Left cardiac atrium (tissue), 4 donors: Measurements from ENCODE around the gene TWF2. TPM values are rescaled to one million over a fixed set of nuclear protein-coding genes. Genes with fewer than 3 reads are reported as not detected.

ENCODE experiments used
- ATAC-seq, 2 donors: fragments of 200-7000 bp; cut with Tn5 transposase; one replicate each; pipeline ENCODE4 v1.9.1; 2020; ENCODE audit warnings: mild to moderate bottlenecking in 2 of 2, moderate library complexity in 2 of 2
- DNase-seq: peaks from one replicate; pipeline ENCODE4 v3.0.0-alpha.2; 2020
- intact Hi-C, 2 donors: fragments of 100-400 bp; cut with DNase I; formaldehyde crosslinking; loops; one replicate each; pipeline versions ENCODE4 v1.14.1 to v1.15.1; 2022 to 2023
- total RNA-seq, 2 donors: library from RNA; stranded (reverse); fragmentation: NEBNext Ultra II Directional; extraction: Animal tissue kit (Norgen Biotek cat#: 25700); gene quantifications; one replicate each; pipeline ENCODE4 v1.2.1, GENCODE V29; 2021
- donor health status: DM: no; HTN: yes; CAD: no.
- donor health status: DM: no; HTN: yes; CAD: no; lungs with severe emphysema.
- donor health status: DM: yes; HTN: yes; CAD: no.
- donor health status: Dilated cardiomyopathy.

The TWF2 gene
- total RNA-seq, 2 donors from 2014 or later, result 45.9 to 51.7 TPM

DNA sequence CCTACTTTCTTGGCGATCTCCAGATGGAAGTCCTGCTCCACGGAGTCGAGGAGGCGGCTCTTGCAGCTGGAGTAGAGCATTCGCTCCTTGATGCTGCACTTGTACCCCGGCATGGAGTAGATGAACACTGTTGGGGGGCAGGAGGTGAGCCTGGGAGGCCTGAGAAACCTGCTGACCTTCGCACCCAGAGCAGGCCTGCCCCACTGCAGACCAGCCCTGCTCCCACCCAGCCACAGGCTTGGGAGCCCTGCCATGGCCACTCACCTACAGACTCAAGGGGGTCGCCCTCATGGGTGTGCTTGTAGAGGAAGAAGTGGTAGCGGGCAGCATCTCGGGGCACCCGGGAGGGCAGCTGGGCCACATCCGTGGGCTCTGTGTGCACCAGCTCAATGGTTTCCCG lies 9.3 kb downstream of the TWF2 start:
- DNase-seq, result no peak
- intact Hi-C loops, result loop anchor here in 1 of 2 donors (2.0 kb wide), 1 partner anchor 109 kb away; no protein-coding TSS in a partner anchor
- no peak for ATAC-seq

GRCh38 chr3:52228751-52229291 lies 10.1 kb downstream of the TWF2 start:
- DNase-seq (no peak), ATAC-seq (no peak)
- intact Hi-C loops, result no loop called here

GRCh38 chr3:52228266-52228665 lies 10.7 kb downstream of the TWF2 start:
- DNase-seq (no peak), ATAC-seq (no peak)
- intact Hi-C loops, result no loop called here

DNA sequence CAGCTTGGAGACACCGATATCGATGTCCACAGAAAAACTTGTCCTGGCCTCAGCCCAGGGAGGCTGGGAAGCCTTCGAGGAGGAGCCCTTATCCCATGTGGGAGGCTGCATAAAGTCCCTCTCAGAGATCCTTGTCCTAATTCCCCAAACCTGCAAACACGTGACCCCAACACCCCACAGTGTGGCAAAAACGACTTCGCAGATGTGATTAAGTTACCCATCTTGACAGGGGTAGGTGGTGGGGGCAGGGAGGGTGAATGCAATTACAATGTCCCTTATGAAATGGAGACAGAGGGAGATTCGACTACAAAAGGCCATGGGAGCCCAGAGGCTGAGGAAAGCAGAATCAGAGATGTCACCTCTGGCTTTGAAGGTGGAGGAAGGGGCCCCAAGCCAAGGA lies 11.2 kb downstream of the TWF2 start:
- ATAC-seq (no peak), DNase-seq (no peak)
- intact Hi-C loops, result no loop called here

GRCh38 chr3:52227117-52227516 lies 11.8 kb downstream of the TWF2 start:
- DNase-seq (no peak), ATAC-seq (no peak)
- intact Hi-C loops, result no loop called here

DNA sequence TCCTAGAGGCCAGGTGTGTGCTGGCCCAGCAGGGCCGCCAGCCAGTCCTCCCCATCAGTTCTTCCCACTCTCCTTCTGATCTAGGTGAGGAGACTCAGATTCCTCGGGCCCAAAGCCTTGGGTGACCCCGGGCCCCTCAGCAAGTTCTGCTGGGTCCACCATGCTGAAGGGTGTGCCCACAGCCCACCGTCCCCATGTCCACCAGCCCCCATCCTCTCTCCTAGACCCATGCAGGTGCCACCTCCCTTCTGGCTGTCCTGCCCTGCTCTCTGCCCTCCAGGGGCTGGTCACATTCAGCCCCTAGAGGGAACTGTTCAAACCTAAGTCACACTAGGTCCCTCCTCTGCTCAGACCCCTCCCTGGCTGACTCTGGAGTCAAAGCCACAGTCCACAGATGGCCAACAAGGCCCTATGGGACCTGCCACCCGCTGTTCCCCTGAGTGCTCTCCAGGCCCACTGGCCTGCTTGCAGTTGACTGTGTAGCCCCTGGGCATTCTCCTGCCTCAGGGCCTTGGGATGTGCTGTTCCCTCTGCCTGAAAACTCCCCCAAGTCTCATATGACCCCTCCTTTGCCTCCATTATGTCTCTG lies 12.6 kb downstream of the TWF2 start:
- intact Hi-C loops, result no loop called here
- ATAC-seq, result no peak

GRCh38 chr3:52225452-52226228 lies 13.3 kb downstream of the TWF2 start, which contains the start of gene TLR9:
TSS of gene TLR9 (minus strand) at chr3:52225645. CDS start at chr3:52225529, 116 bp downstream.
- intact Hi-C loops, result no loop called here
- DNase-seq, result no peak
- ATAC-seq, result no peak

More for the DNA sequence above, 12.6 kb downstream of the TWF2 start:
- no peak for DNase-seq

GRCh38 chr3:52223449-52224408 lies 15.2 kb downstream of the TWF2 start:
- DNase-seq, result no peak
- intact Hi-C loops, result loop anchor here (5.0 kb wide), 2 partner anchors 119 to 124 kb away; no protein-coding TSS in a partner anchor
- no peak for ATAC-seq

DNA sequence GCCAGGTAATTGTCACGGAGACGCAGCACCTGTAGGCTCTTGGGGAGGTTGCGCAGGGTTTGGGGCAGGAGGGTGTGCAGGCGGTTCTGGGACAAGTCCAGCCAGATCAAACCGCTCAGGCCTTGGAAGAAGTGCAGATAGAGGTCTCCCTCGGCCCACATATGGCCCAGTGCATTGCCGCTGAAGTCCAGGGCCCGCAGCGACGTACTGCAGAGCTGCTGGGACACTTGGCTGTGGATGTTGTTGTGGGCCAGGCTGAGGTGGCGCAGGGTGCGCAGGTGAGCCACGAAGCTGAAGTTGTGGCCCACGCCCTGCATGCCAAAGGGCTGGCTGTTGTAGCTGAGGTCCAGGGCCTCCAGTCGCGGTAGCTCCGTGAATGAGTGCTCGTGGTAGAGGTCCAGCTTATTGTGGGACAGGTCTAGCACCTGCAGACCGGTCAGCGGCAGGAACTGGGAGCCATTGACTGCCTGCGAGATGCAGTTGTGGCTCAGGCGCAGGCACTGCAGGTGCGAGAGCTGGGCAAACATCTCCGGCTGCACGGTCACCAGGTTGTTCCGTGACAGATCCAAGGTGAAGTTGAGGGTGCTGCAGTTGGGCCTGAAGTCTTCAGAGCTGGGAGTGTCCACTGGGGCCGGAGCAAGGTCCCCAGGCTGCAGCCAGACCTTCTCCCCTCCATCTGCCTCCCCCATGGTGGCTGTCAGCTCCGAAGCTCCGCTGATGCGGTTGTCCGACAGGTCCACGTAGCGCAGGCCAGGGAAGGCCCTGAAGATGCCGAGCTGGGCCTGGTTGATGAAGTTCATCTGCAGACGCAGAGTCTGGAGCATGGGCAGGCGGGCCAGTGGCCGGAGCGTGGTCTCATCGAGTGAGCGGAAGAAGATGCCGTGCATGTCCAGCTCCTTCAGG lies 16.4 kb downstream of the TWF2 start:
- ATAC-seq, result no peak
- intact Hi-C loops, result loop anchor here (5.0 kb wide), 2 partner anchors 120 to 125 kb away; no protein-coding TSS in a partner anchor
- no peak for DNase-seq

GRCh38 chr3:52221563-52222318 lies 17.2 kb downstream of the TWF2 start:
- DNase-seq, result peak; percentile 59

DNA sequence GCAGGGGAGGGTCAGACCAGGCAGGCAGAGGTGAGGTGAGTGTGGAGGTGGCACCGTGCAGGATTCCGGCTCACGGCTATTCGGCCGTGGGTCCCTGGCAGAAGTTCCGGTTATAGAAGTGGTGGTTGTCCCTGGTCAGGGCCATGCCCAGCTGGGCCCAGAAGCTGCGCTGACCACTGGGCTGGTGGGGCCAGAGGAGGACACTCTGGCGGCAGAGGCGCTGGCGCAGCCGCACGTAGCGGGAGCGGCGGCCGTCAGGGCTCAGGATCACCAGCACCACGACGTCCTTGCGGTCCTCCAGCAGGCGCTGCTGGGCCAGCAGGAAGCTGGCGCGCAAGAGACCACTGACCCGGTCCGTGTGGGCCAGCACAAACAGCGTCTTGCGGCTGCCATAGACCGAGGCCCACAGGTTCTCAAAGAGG lies 17.8 kb downstream of the TWF2 start:
- DNase-seq (no peak), ATAC-seq (no peak)
- intact Hi-C loops, result loop anchor here (5.0 kb wide), 2 partner anchors 121 to 126 kb away; no protein-coding TSS in a partner anchor

More at GRCh38 chr3:52221563-52222318, 17.2 kb downstream of the TWF2 start:
- intact Hi-C loops, result loop anchor here (5.0 kb wide), 2 partner anchors 121 to 126 kb away; no protein-coding TSS in a partner anchor
- no peak for ATAC-seq

DNA sequence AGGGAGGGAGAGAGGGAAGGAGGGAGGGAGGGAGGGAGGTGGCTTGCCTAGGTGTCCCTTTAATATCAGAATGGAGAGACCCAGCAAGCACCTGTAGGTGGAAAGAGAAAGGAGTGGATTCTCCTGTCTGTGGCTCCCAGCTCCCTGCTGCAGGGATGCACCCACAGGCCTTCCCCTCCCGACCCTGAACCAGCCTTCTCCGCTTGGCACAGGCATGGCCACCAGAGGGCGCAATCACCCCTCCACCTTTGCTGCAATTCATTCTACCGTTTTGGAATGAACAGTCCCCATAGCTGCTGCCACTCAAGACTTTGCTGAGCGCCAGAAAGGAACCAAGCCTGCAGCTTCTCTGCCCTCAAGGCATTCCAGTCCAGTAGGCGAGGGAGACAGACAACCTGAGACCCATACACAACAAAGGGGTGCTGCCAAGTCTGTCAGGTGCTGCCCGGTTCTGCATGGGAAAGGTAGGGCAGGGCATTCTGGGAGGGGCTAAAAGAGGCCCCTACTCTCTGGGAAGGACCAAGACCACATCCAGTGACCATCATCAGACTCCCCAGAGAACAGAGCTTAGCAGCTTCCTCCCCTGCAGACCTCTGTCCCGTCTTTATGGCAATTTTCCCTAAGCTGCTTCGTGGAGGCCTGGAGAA lies 18.5 kb downstream of the TWF2 start:
- DNase-seq, result peak; percentile 85
- intact Hi-C loops, result loop anchor here (5.0 kb wide), 2 partner anchors 122 to 127 kb away; no protein-coding TSS in a partner anchor
- peak; percentile 53 to 67 for ATAC-seq

- no peak for DNase-seq
- intact Hi-C loops, result loop anchor here in 1 of 2 donors (10.0 kb wide), 1 partner anchor 214 kb away; no protein-coding TSS in a partner anchor
- peak; percentile 5 to 6 for ATAC-seq
These were observed 19.9 kb downstream of the TWF2 start for GRCh38 chr3:52218937-52219650.

DNA sequence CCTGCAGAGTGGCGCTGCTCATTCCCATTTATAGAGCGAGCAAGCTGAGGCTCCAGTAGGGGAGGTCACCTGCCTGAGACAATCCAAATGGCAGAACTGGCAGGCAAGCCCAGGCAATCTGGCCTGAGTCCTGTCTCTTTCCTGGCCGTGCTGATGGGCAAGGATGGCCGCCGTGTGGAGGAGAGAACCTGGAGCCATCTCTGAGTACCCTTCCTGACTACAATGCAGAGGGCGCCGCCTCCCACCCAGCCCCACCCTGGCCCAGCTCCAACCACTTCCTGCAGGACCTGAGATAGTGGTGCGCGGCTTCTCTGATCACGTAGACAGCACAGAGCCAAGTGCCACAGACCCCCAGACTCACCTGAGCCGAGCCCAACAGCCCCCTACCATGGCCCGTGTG lies 20.5 kb downstream of the TWF2 start:
- DNase-seq (no peak), ATAC-seq (no peak)
- intact Hi-C loops, result loop anchor here in 1 of 2 donors (10.0 kb wide), 1 partner anchor 214 kb away; no protein-coding TSS in a partner anchor

DNA sequence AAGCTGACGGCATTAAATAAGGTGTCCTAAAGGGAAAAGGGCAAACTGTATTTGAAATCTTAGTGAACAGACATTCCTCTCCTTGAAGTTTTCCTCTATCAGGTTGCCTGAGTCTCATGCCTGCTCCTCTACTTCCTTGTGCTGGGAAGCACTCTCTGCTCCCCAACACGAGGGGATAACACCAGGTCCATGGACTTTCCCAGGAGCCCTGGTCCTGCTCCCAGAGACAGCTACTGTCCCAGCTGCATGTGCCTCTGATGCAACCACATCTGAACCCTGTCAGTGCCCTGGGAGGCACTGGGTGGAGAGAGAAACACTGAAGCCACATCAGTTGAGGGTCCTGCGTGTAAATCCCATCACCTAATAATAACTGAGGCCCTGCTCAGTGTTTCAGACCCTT lies 20.9 kb downstream of the TWF2 start:
- intact Hi-C loops, result loop anchor here in 1 of 2 donors (10.0 kb wide), 1 partner anchor 213 kb away; no protein-coding TSS in a partner anchor
- DNase-seq (no peak), ATAC-seq (no peak)

GRCh38 chr3:52217409-52217805 lies 21.6 kb downstream of the TWF2 start:
- intact Hi-C loops, result loop anchor here in 1 of 2 donors (10.0 kb wide), 1 partner anchor 213 kb away; no protein-coding TSS in a partner anchor
- DNase-seq, result no peak
- no peak for ATAC-seq
